NCI-H1092 treated with DMSO at 0.1 percent for 48 hours (cell line): ENCODE measurements around the gene GPR37L1.
A peak's percentile ranks its signal among the peaks of the same experiment; 100 is the strongest.
"Not testable (repeated sequence)": the region's sequence is repeated elsewhere in the genome, so short reads cannot be mapped to it uniquely, and the experiment has no call there.

Experiments
- DNase-seq: peaks from one replicate; lab custom pipeline; 2025; lab: John Stamatoyannopoulos, UW

GPR37L1 gene

GRCh38 chr1:202168861-202169260 is 46.1 kb downstream of the GPR37L1 start:
- DNase-seq = no peak

GRCh38 chr1:202170726-202171125 is 48.0 kb downstream of the GPR37L1 start:
- peak; percentile 19 for DNase-seq

- DNase-seq = no peak
These were observed 48.7 kb downstream of the GPR37L1 start for GRCh38 chr1:202171292-202172014.

GRCh38 chr1:202172015-202172355 is 49.3 kb downstream of the GPR37L1 start:
- DNase-seq = no peak

- no peak for DNase-seq
These were observed 51.3 kb downstream of the GPR37L1 start for GRCh38 chr1:202173993-202174392.

GRCh38 chr1:202176949-202177927 is 54.5 kb downstream of the GPR37L1 start:
- no peak for DNase-seq

- no peak for DNase-seq
These were observed 57.4 kb downstream of the GPR37L1 start for GRCh38 chr1:202179828-202180750.

- DNase-seq = not testable (repeated sequence)
These were observed 58.0 kb downstream of the GPR37L1 start for GRCh38 chr1:202180751-202181139.

- no peak for DNase-seq
These were observed 58.9 kb downstream of the GPR37L1 start for GRCh38 chr1:202181586-202181985.

- DNase-seq = no peak
These were observed 59.5 kb downstream of the GPR37L1 start for GRCh38 chr1:202182040-202182877.
